ENCODE data around the gene TXNIP.

Gene TXNIP

GRCh38 chr1:145956361-145956760, 40.0 kb downstream of the TXNIP start:
- H3K27me3 ChIP-seq = no peaks in the 10 kb centered on the region
- TF ChIP-seq, protein P1, sequence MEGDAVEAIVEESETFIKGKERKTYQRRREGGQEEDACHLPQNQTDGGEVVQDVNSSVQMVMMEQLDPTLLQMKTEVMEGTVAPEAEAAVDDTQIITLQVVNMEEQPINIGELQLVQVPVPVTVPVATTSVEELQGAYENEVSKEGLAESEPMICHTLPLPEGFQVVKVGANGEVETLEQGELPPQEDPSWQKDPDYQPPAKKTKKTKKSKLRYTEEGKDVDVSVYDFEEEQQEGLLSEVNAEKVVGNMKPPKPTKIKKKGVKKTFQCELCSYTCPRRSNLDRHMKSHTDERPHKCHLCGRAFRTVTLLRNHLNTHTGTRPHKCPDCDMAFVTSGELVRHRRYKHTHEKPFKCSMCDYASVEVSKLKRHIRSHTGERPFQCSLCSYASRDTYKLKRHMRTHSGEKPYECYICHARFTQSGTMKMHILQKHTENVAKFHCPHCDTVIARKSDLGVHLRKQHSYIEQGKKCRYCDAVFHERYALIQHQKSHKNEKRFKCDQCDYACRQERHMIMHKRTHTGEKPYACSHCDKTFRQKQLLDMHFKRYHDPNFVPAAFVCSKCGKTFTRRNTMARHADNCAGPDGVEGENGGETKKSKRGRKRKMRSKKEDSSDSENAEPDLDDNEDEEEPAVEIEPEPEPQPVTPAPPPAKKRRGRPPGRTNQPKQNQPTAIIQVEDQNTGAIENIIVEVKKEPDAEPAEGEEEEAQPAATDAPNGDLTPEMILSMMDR (IDR thresholded peaks at IDR 0.05; ENCODE audit: low read depth, low read length) = no peak
- H3K4me1 ChIP-seq = peaks cover 8% of the 10 kb centered on the region

DNA sequence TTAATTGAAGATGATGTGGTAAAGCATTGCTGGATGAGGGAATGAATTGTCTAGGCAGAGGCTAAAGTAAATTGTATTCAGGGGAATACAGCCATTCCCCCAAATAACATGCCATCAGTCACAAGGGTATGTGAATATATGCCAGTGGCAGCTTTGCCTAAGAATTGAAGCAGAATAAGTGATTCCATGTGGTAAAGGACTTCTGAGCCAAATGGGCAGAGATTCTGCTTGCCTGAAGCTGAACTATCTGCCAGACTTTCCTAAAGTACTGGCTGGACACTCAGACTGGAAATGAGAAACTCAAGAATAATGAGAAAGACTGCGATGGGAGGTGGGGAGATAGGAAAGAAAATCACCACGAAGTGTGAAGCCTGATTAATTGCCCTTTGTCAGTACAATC, 40.9 kb downstream of the TXNIP start:
- TF ChIP-seq, protein P1 (IDR thresholded peaks at IDR 0.05; ENCODE audit: low read depth, low read length) = no peak
- H3K27me3 ChIP-seq = no peaks in the 10 kb centered on the region
- peak overlapping the region; percentile 0; the same call in 1 of the 2 replicates for H3K4me3 ChIP-seq (ENCODE audit: low read depth, low read length)
- peaks cover 8% of the 10 kb centered on the region for H3K4me1 ChIP-seq
- DNase-seq = no peak
- H3K9me3 ChIP-seq = no peaks in the 10 kb centered on the region
- no peaks in the 10 kb centered on the region; the same call in 1 of the 2 replicates for H3K36me3 ChIP-seq

More at GRCh38 chr1:145956361-145956760, 40.0 kb downstream of the TXNIP start:
- H3K36me3 ChIP-seq = no peaks in the 10 kb centered on the region; the same call in 1 of the 2 replicates
- no peaks in the 10 kb centered on the region for H3K9me3 ChIP-seq
- DNase-seq = no peak
- peak overlapping the region; percentile 78 for H3K4me3 ChIP-seq (ENCODE audit: low read depth, low read length)

DNA sequence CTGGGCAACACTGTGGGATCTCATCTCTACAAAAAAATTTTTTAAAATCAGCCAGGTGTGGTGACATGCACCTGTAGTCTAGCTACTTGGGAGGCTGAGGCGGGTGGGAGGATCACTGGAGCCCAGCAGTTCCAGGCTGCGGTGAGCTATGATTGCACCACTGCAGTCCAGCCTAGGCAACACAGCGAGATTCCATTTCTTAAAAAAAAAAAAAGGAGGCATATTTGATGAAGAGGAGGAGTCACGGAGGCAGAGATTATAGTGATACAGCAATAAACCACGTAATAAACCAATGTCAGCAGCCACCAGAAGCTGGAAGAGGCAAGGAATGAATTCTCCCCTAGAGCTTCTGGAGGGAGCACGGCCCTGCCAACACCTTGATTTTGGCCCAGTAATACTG, 42.5 kb downstream of the TXNIP start:
- peaks cover 5% of the 10 kb centered on the region for H3K4me1 ChIP-seq
- H3K4me3 ChIP-seq (ENCODE audit: low read depth, low read length) = no peak overlapping the region
- TF ChIP-seq, protein P1 (IDR thresholded peaks at IDR 0.05; ENCODE audit: low read depth, low read length) = no peak
- no peaks in the 10 kb centered on the region; the same call in 1 of the 2 replicates for H3K36me3 ChIP-seq
- H3K27me3 ChIP-seq = no peaks in the 10 kb centered on the region
- no peak for DNase-seq
- H3K9me3 ChIP-seq = no peaks in the 10 kb centered on the region

DNA sequence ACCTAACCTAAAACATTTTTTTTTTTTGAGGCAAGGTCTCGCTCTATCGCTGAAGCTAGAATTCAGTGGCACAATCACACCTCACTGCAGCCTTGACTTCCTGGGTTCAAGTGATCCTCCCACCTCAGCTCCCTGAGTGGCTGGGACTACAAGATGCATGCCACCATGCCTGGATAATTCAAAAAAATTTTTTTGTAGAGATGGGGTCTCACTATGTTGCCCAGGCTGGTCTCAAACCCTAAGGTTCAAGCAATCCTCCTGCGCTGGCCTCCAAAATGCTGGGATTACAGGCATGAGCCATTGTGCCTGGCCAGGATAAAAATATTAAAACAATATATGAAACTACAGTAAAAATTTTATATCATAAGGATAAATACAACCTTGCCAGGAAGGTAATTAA, 43.5 kb downstream of the TXNIP start:
- TF ChIP-seq, protein P1 (IDR thresholded peaks at IDR 0.05; ENCODE audit: low read depth, low read length) = no peak
- Histone ChIP-seq H3K36me3 (no peaks in the 10 kb centered on the region; the same call in none of the 2 replicates), H3K27me3 (no peaks in the 10 kb centered on the region), H3K4me3 (ENCODE audit: low read depth, low read length) (no peak overlapping the region), H3K9me3 (no peaks in the 10 kb centered on the region), H3K4me1 (no peaks in the 10 kb centered on the region; the same call in 1 of the 2 replicates)
- DNase-seq = no peak

DNA sequence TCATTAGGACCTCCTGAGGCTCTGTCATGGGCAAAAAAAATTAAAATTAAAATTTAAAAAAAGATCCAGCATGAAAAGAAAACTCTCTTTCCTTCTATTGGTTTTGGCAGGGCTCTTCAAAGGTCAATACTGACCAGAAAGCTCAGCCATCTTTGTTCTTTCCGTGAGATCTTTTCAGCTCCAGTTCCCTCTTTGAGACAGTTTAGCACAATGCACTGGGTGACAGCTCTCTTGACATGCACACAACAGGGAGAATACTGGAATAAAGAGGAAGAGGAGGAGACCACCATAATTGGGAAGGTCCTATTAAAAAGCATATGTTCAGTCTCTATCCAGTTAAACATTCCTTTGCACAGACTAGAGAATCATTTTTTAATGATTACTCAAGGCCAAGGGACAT, 44.9 kb downstream of the TXNIP start:
- DNase-seq = no peak
- Histone ChIP-seq H3K9me3 (no peaks in the 10 kb centered on the region), H3K27me3 (no peaks in the 10 kb centered on the region), H3K4me1 (no peaks in the 10 kb centered on the region; the same call in 1 of the 2 replicates), H3K36me3 (peaks cover 9% of the 10 kb centered on the region), H3K4me3 (ENCODE audit: low read depth, low read length) (no peak overlapping the region)
- TF ChIP-seq, protein P1 (IDR thresholded peaks at IDR 0.05; ENCODE audit: low read depth, low read length) = no peak

DNA sequence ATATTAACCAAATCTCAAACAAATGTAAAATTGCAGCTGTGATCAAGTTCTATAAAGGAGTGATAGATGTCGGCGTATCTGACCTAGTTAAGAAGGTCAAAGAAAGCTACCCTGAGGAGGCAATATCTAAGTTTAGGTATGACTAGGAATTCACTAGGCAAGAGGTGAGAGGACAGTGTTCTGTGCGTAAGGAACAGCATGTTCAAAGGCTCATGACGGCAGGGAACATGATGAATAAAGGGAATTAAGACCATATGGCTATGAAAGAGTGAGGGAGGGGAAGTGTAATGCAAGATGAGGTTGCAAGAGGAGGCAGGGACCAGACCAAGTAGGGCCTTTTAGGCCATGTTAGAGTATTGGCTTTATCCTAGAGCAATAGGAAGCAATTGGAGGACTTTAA, 47.2 kb downstream of the TXNIP start:
- H3K27me3 ChIP-seq = no peaks in the 10 kb centered on the region
- no peak for DNase-seq
- no peaks in the 10 kb centered on the region for H3K4me1 ChIP-seq
- TF ChIP-seq, protein P1 (IDR thresholded peaks at IDR 0.05; ENCODE audit: low read depth, low read length) = no peak
- H3K9me3 ChIP-seq = no peaks in the 10 kb centered on the region
- H3K4me3 ChIP-seq (ENCODE audit: low read depth, low read length) = no peak overlapping the region
- peaks cover 11% of the 10 kb centered on the region for H3K36me3 ChIP-seq

Data from BE2C (cell line).